Chondrocyte (in vitro differentiated cells): ENCODE results near the gene LRTM2. TPM values are rescaled to one million over a fixed set of nuclear protein-coding genes. Genes with fewer than 3 reads are reported as not detected.

ENCODE experiments used
- DNase-seq: peaks from one replicate; pipeline ENCODE4 v3.0.0; 2021; ENCODE audit warnings: mixed read lengths, low spot score
- H3K27ac Mint-ChIP-seq: one replicate; pipeline ENCODE4 v1.8.0; 2021; ENCODE audit warnings: mild to moderate bottlenecking, moderate library complexity, mixed read lengths; ENCODE audit not compliant: unreplicated experiment
- H3K27me3 Mint-ChIP-seq: 2 replicates; pipeline ENCODE4 v1.8.0; 2021; ENCODE audit warnings: low read depth, mixed read lengths
- H3K36me3 Mint-ChIP-seq: 2 replicates; pipeline ENCODE4 v1.8.0; 2021; ENCODE audit warnings: low read depth, mixed read lengths
- H3K4me1 Mint-ChIP-seq: 2 replicates; pipeline ENCODE4 v1.8.0; 2021; ENCODE audit warnings: low read depth, mild to moderate bottlenecking, mixed read lengths
- H3K4me3 Mint-ChIP-seq: one replicate; pipeline ENCODE4 v1.8.0; 2021; ENCODE audit warnings: mild to moderate bottlenecking, moderate library complexity, mixed read lengths; ENCODE audit not compliant: unreplicated experiment
- H3K9me3 Mint-ChIP-seq: 2 replicates; pipeline ENCODE4 v1.8.0; 2021; ENCODE audit warnings: low read depth, mixed read lengths
- CTCF ChIP-seq: fragments of 200-600 bp; sonication (generic); IDR thresholded peaks from 2 replicates; pipeline ENCODE4 v1.5.0; 2021; ENCODE audit warnings: antibody characterized with exemption, mild to moderate bottlenecking, moderate library complexity
- total RNA-seq: library from RNA; stranded (reverse); gene quantifications from 3 replicates; pipeline ENCODE4 v1.2.1, GENCODE V29; 2021

The LRTM2 gene
- total RNA-seq, 1 donor from 2014 or later, result not detected

DNA sequence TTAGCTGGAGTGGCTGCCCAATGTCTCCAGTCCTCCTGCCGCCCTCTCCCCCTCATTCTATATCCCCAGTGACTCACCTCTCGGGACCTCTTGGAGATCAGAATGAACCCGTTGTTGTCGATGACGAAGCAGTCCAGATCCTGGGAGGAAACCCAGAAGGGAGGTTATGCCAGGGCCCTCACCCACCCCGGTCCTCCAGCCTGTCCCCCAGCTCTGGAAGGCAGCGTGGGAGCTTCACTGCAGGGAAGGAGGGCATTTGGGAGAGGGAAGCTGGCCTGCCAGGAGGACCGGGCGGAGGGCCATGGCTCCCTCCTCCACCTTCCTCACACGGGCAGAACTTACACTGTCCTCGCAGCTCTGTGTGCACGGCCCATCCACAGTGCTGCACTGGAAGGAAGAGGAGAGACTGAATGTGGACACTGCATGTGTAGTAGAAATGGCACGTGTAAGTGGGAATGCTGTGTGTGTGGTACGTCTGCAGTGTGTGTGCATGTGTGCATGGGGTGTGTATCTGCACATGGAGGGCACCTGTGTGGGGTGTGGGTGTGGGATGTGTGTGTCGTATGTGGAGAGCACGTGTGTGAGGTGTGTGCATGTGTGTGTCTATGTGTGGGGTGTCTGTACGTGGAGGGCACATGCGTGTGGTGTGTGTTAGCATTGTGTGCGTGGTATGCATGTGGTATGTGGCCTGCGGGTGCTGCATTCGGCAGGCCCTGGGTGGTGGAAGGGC lies 10.0 kb upstream of the LRTM2 start:
- Mint-ChIP-seq H3K4me1 (peaks cover 32% of the 10 kb centered on the region), H3K9me3 (no peaks in the 10 kb centered on the region), H3K27me3 (peaks cover 6% of the 10 kb centered on the region), H3K36me3 (no peaks in the 10 kb centered on the region), H3K4me3 (no peak overlapping the region), H3K27ac (no peak overlapping the region)
- DNase-seq, result peak; percentile 62
- TF ChIP-seq CTCF, result no peak

DNA sequence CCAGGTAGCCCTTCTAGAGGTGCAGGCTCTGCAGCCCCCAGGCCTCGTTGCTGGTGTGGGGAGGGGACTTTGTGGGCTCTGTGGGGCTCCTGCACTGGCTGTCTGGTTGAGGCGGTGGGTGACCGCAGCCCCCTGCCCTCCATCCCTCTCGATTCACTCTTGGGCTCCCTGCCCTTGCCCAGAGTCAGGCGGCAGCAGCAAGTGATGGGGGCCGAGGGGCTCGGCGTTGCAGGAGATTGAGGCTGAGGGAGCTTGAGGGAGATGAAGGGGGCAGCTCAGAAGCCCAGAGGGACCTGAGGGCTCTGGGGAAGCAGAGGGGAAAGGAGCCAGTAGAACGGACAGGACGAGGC lies 9.5 kb upstream of the LRTM2 start:
- Mint-ChIP-seq H3K9me3 (no peaks in the 10 kb centered on the region), H3K27me3 (peaks cover 7% of the 10 kb centered on the region), H3K4me1 (peaks cover 32% of the 10 kb centered on the region), H3K27ac (no peak overlapping the region), H3K36me3 (no peaks in the 10 kb centered on the region), H3K4me3 (no peak overlapping the region)
- TF ChIP-seq CTCF, result no peak
- peak; percentile 72 for DNase-seq

GRCh38 chr12:1811281-1811947 lies 9.0 kb upstream of the LRTM2 start:
- no peak overlapping the region for H3K4me3 Mint-ChIP-seq
- TF ChIP-seq CTCF, result no peak

DNA sequence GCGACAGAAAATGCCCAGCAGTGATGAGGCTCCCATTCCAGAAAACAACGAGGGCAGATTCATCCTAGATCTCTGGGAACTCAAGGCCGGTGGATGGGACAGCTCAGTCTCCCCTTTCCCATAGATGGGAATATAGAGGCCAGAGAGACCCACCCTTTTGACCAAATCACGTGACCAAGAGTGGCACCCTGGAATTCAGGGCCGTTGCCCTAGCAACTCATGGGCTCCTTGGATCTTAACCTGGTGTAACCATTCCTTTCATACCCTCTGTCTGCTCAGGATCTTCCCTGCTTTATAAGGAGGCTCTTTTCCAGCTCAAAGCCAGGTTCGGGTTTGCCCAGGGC lies 8.4 kb upstream of the LRTM2 start:
- Mint-ChIP-seq H3K27ac (peak overlapping the region; percentile 8), H3K36me3 (no peaks in the 10 kb centered on the region), H3K9me3 (no peaks in the 10 kb centered on the region), H3K4me3 (no peak overlapping the region), H3K4me1 (peaks cover 32% of the 10 kb centered on the region), H3K27me3 (peaks cover 11% of the 10 kb centered on the region)
- no peak for DNase-seq
- no peak for TF ChIP-seq CTCF

More at GRCh38 chr12:1811281-1811947, 9.0 kb upstream of the LRTM2 start:
- H3K27me3 Mint-ChIP-seq, result peaks cover 9% of the 10 kb centered on the region
- peaks cover 32% of the 10 kb centered on the region for H3K4me1 Mint-ChIP-seq
- no peaks in the 10 kb centered on the region for H3K9me3 Mint-ChIP-seq
- H3K36me3 Mint-ChIP-seq, result no peaks in the 10 kb centered on the region
- no peak for DNase-seq
- peak overlapping the region; percentile 49 for H3K27ac Mint-ChIP-seq

DNA sequence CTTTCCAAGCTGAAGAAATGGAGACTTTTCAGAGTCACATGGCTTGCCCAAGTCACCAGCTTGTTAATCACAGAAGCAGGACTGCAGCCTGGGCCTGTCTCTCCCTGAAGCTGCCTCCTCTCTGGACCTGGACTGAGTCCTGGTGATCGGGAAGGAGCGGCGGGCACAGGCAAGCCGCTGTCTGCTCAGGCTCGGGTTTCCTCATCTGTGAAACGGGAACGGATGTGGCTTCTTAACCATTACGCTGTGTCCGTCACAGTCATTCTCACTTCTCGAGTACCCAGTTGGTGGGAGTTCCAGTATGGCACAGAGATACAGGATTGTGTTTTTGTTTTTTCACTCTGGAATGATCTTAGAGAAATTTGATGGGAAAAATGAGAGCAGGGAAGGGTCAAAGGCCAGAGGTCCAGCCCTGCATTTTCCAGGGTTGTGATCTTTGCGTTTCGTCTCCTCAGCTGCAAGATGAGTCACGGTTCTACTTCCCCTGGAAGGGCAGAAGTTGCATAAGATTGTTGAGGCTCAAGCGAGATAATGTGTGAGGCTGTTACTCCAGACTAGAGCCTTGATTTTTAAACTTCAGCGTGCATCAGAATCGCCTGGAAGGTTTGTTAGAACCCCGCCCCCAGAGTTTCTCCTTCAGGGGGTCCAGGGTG lies 7.6 kb upstream of the LRTM2 start:
- H3K27ac Mint-ChIP-seq, result peak overlapping the region; percentile 24
- H3K36me3 Mint-ChIP-seq, result no peaks in the 10 kb centered on the region
- TF ChIP-seq CTCF, result no peak
- no peaks in the 10 kb centered on the region for H3K9me3 Mint-ChIP-seq
- no peak overlapping the region for H3K4me3 Mint-ChIP-seq
- peaks cover 14% of the 10 kb centered on the region for H3K27me3 Mint-ChIP-seq
- no peak for DNase-seq
- H3K4me1 Mint-ChIP-seq, result peaks cover 32% of the 10 kb centered on the region
